ENCODE data around the gene SLC6A16.
A peak's percentile ranks its signal among the peaks of the same experiment; 100 is the strongest.
"Not testable (repeated sequence)": the region's sequence is repeated elsewhere in the genome, so short reads cannot be mapped to it uniquely, and the experiment has no call there.

Gene SLC6A16

GRCh38 chr19:49337267-49338022 is 12.5 kb upstream of the SLC6A16 start:
- no peak for DNase-seq
- H3K9me3 ChIP-seq (ENCODE audit: control insufficient read depth, low read length): no peaks in the 10 kb centered on the region
- no peaks in the 10 kb centered on the region for H3K27me3 ChIP-seq (replicated peaks; ENCODE audit: control insufficient read depth, insufficient read depth, low read length, poor library complexity, severe bottlenecking)
- peaks cover 38% of the 10 kb centered on the region for H3K4me1 ChIP-seq (ENCODE audit: control insufficient read depth, insufficient read depth, low read length, poor library complexity, severe bottlenecking)
- no peak overlapping the region for H3K4me3 ChIP-seq (ENCODE audit: insufficient read depth, low read depth, low read length, poor library complexity, severe bottlenecking)
- H3K36me3 ChIP-seq (ENCODE audit: control insufficient read depth, insufficient read depth, low read length): peaks cover 41% of the 10 kb centered on the region
- H3K27ac ChIP-seq (ENCODE audit: insufficient read depth, low read length, poor library complexity, severe bottlenecking): peak overlapping the region; percentile 22

- no peak for DNase-seq
- Histone ChIP-seq H3K27ac (ENCODE audit: insufficient read depth, low read length, poor library complexity, severe bottlenecking) (peak overlapping the region; percentile 75), H3K9me3 (ENCODE audit: control insufficient read depth, low read length) (no peaks in the 10 kb centered on the region), H3K4me1 (ENCODE audit: control insufficient read depth, insufficient read depth, low read length, poor library complexity, severe bottlenecking) (peaks cover 43% of the 10 kb centered on the region), H3K36me3 (ENCODE audit: control insufficient read depth, insufficient read depth, low read length) (peaks cover 41% of the 10 kb centered on the region), H3K27me3 (replicated peaks; ENCODE audit: control insufficient read depth, insufficient read depth, low read length, poor library complexity, severe bottlenecking) (no peaks in the 10 kb centered on the region), H3K4me3 (ENCODE audit: insufficient read depth, low read depth, low read length, poor library complexity, severe bottlenecking) (no peak overlapping the region)
Observed at GRCh38 chr19:49336482-49337266, 11.7 kb upstream of the SLC6A16 start.

GRCh38 chr19:49335784-49336481 is 10.9 kb upstream of the SLC6A16 start:
- Histone ChIP-seq H3K9me3 (ENCODE audit: control insufficient read depth, low read length) (no peaks in the 10 kb centered on the region), H3K27ac (ENCODE audit: insufficient read depth, low read length, poor library complexity, severe bottlenecking) (peak overlapping the region; percentile 75), H3K4me1 (ENCODE audit: control insufficient read depth, insufficient read depth, low read length, poor library complexity, severe bottlenecking) (peaks cover 43% of the 10 kb centered on the region), H3K36me3 (ENCODE audit: control insufficient read depth, insufficient read depth, low read length) (peaks cover 35% of the 10 kb centered on the region), H3K4me3 (ENCODE audit: insufficient read depth, low read depth, low read length, poor library complexity, severe bottlenecking) (peak overlapping the region; percentile 63), H3K27me3 (replicated peaks; ENCODE audit: control insufficient read depth, insufficient read depth, low read length, poor library complexity, severe bottlenecking) (no peaks in the 10 kb centered on the region)
- DNase-seq: no peak

- peak in 2 of 3 donors; percentile 19 to 33 for DNase-seq
- no peaks in the 10 kb centered on the region for H3K9me3 ChIP-seq (ENCODE audit: control insufficient read depth, low read length)
- H3K36me3 ChIP-seq (ENCODE audit: control insufficient read depth, insufficient read depth, low read length): peaks cover 28% of the 10 kb centered on the region
- H3K27me3 ChIP-seq (replicated peaks; ENCODE audit: control insufficient read depth, insufficient read depth, low read length, poor library complexity, severe bottlenecking): no peaks in the 10 kb centered on the region
- peak within 1 kb of the TSS; percentile 63 for H3K4me3 ChIP-seq (ENCODE audit: insufficient read depth, low read depth, low read length, poor library complexity, severe bottlenecking)
- peak within 1 kb of the TSS; percentile 75 for H3K27ac ChIP-seq (ENCODE audit: insufficient read depth, low read length, poor library complexity, severe bottlenecking)
- peaks cover 43% of the 10 kb centered on the region for H3K4me1 ChIP-seq (ENCODE audit: control insufficient read depth, insufficient read depth, low read length, poor library complexity, severe bottlenecking)
Observed at GRCh38 chr19:49335071-49335783, 10.2 kb upstream of the SLC6A16 start, which contains the start of gene CD37. CD37 (plus strand) TSS chr19:49335406; CDS start chr19:49335541, 135 bp downstream.

DNA sequence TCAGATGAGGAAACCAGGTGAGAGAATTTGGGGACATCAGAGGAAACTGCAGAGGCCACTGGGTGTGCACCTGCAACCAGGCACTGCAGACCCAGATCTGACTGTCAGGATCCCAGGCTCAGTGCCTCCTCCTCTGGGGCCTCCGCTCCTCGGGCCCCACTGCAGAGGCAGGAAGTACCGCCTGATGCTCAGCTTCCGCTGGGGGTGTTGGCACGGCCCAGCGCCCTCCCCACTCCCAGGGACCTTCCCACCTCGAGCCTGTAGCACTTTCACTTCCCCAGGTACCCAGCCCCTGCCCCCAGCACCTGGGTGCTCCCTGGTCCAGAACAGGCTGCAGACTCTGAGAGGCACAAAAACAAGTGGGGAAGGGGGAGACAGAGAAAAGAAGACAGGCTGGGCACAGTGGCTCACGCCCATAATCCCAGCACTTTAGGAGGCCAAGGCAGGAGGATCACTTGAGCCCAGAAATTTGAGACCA is 8.9 kb upstream of the SLC6A16 start:
- Histone ChIP-seq H3K27me3 (replicated peaks; ENCODE audit: control insufficient read depth, insufficient read depth, low read length, poor library complexity, severe bottlenecking) (no peaks in the 10 kb centered on the region), H3K4me1 (ENCODE audit: control insufficient read depth, insufficient read depth, low read length, poor library complexity, severe bottlenecking) (peaks cover 43% of the 10 kb centered on the region), H3K36me3 (ENCODE audit: control insufficient read depth, insufficient read depth, low read length) (peaks cover 17% of the 10 kb centered on the region), H3K9me3 (ENCODE audit: control insufficient read depth, low read length) (no peaks in the 10 kb centered on the region), H3K4me3 (ENCODE audit: insufficient read depth, low read depth, low read length, poor library complexity, severe bottlenecking) (peak overlapping the region; percentile 39), H3K27ac (ENCODE audit: insufficient read depth, low read length, poor library complexity, severe bottlenecking) (peak overlapping the region; percentile 75)
- peak; percentile 41 to 59 (median 54) for DNase-seq

GRCh38 chr19:49333418-49333805 is 8.4 kb upstream of the SLC6A16 start:
- Histone ChIP-seq H3K27ac (ENCODE audit: insufficient read depth, low read length, poor library complexity, severe bottlenecking) (peak overlapping the region; percentile 75), H3K4me3 (ENCODE audit: insufficient read depth, low read depth, low read length, poor library complexity, severe bottlenecking) (peak overlapping the region; percentile 39)

GRCh38 chr19:49332691-49333417 is 7.9 kb upstream of the SLC6A16 start:
- Histone ChIP-seq H3K27ac (ENCODE audit: insufficient read depth, low read length, poor library complexity, severe bottlenecking) (peak overlapping the region; percentile 75), H3K4me1 (ENCODE audit: control insufficient read depth, insufficient read depth, low read length, poor library complexity, severe bottlenecking) (peaks cover 39% of the 10 kb centered on the region), H3K4me3 (ENCODE audit: insufficient read depth, low read depth, low read length, poor library complexity, severe bottlenecking) (peak overlapping the region; percentile 39)
- not testable (repeated sequence) for H3K9me3 ChIP-seq (ENCODE audit: control insufficient read depth, low read length); H3K27me3 ChIP-seq (replicated peaks; ENCODE audit: control insufficient read depth, insufficient read depth, low read length, poor library complexity, severe bottlenecking); DNase-seq; H3K36me3 ChIP-seq (ENCODE audit: control insufficient read depth, insufficient read depth, low read length)

More at GRCh38 chr19:49333418-49333805, 8.4 kb upstream of the SLC6A16 start:
- no peaks in the 10 kb centered on the region for H3K9me3 ChIP-seq (ENCODE audit: control insufficient read depth, low read length)
- no peaks in the 10 kb centered on the region for H3K27me3 ChIP-seq (replicated peaks; ENCODE audit: control insufficient read depth, insufficient read depth, low read length, poor library complexity, severe bottlenecking)
- H3K4me1 ChIP-seq (ENCODE audit: control insufficient read depth, insufficient read depth, low read length, poor library complexity, severe bottlenecking): peaks cover 43% of the 10 kb centered on the region
- no peak for DNase-seq
- peaks cover 12% of the 10 kb centered on the region for H3K36me3 ChIP-seq (ENCODE audit: control insufficient read depth, insufficient read depth, low read length)

DNA sequence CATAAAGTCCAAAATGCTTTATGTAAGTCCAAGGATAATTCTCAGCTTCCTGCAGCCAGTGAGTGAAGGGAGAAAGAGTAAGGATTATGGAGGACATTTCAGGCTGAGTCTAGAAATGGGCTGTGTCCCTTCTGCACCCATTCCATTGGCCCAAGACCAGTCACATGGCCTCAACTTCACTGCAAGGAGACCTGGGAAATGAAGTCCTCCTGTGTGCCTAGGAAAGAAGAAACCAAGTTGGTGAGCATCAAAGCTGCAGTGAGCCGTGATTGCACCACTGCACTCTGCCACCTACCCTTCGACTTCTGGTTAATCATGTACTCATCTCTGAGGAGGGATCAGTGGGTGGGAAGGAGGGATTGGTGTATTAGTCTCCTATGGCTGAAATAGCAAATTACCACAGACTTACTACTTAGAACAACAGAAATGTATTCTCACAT is 6.6 kb upstream of the SLC6A16 start:
- peak; percentile 32 to 49 (median 39) for DNase-seq
- Histone ChIP-seq H3K9me3 (ENCODE audit: control insufficient read depth, low read length) (no peaks in the 10 kb centered on the region), H3K27me3 (replicated peaks; ENCODE audit: control insufficient read depth, insufficient read depth, low read length, poor library complexity, severe bottlenecking) (no peaks in the 10 kb centered on the region), H3K4me1 (ENCODE audit: control insufficient read depth, insufficient read depth, low read length, poor library complexity, severe bottlenecking) (peaks cover 34% of the 10 kb centered on the region), H3K36me3 (ENCODE audit: control insufficient read depth, insufficient read depth, low read length) (no peaks in the 10 kb centered on the region), H3K4me3 (ENCODE audit: insufficient read depth, low read depth, low read length, poor library complexity, severe bottlenecking) (no peak overlapping the region), H3K27ac (ENCODE audit: insufficient read depth, low read length, poor library complexity, severe bottlenecking) (peak overlapping the region; percentile 7)

DNA sequence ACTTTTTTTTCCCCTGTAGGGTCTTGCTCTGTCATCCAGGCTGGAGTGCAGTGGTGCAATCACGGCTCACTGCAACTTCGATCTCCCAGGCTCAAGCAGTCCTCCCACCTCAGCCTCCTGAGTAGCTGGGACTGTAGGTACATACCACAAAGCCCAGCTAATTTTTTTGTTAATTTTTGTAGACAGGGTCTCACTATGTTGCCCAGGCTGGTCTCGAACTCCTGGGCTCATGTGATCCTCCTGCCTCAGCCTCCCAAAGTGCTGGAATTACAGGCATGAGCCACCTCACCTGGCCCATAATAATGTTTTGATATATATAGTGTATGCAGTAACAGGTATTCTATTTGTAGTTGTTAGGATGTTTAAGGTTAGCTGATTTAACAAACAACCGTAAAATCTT is 6.2 kb upstream of the SLC6A16 start:
- not testable (repeated sequence) for H3K36me3 ChIP-seq (ENCODE audit: control insufficient read depth, insufficient read depth, low read length); DNase-seq; H3K4me3 ChIP-seq (ENCODE audit: insufficient read depth, low read depth, low read length, poor library complexity, severe bottlenecking); H3K9me3 ChIP-seq (ENCODE audit: control insufficient read depth, low read length); H3K27me3 ChIP-seq (replicated peaks; ENCODE audit: control insufficient read depth, insufficient read depth, low read length, poor library complexity, severe bottlenecking); H3K27ac ChIP-seq (ENCODE audit: insufficient read depth, low read length, poor library complexity, severe bottlenecking)
- H3K4me1 ChIP-seq (ENCODE audit: control insufficient read depth, insufficient read depth, low read length, poor library complexity, severe bottlenecking): peaks cover 29% of the 10 kb centered on the region

Data from effector memory CD4-positive, alpha-beta T cell (primary cell).